NCI-H2081 (cell line): Measurements from ENCODE around the gene MRTFB.

ENCODE experiments used
- DNase-seq, 2 experiments: peaks; one replicate each; lab custom pipeline; 2025; lab: John Stamatoyannopoulos, UW

Gene MRTFB

GRCh38 chr16:14307527-14308367 lies 236.6 kb downstream of the MRTFB start:
- DNase-seq, result no peak

- no peak for DNase-seq
Measured at GRCh38 chr16:14308368-14308723, 237.2 kb downstream of the MRTFB start.

GRCh38 chr16:14309001-14309886 lies 238.1 kb downstream of the MRTFB start:
- no peak for DNase-seq

- DNase-seq, result no peak
Measured at GRCh38 chr16:14309906-14310305, 238.8 kb downstream of the MRTFB start.

GRCh38 chr16:14310519-14310991 lies 239.4 kb downstream of the MRTFB start:
- no peak for DNase-seq

GRCh38 chr16:14314116-14314515 lies 243.0 kb downstream of the MRTFB start:
- no peak for DNase-seq

GRCh38 chr16:14315683-14316320 lies 244.7 kb downstream of the MRTFB start:
- no peak for DNase-seq
